Tibial artery (tissue), 4 donors: ENCODE data around the gene PRR20C.
"Not testable (repeated sequence)": the region's sequence is repeated elsewhere in the genome, so short reads cannot be mapped to it uniquely, and the experiment has no call there.

ENCODE experiments used
- DNase-seq, 2 donors: peaks; one replicate each; pipeline ENCODE4 v3.0.0-alpha.2; 2019
- H3K27ac ChIP-seq, 2 donors: fragments of 200-600 bp; sonication (generic) in 1 of 2; 1 replicate in 1 of 2; 2 replicates in 1 of 2; pipeline ENCODE4 v1.5.1; 2018 to 2019; ENCODE audit warnings: mild to moderate bottlenecking in 1 of 2
- H3K27me3 ChIP-seq, 2 donors: fragments of 200-600 bp; sonication (generic) in 1 of 2; one replicate each; pipeline versions ENCODE4 v1.5.1 to v1.6.0; 2016 to 2019
- H3K36me3 ChIP-seq, 3 donors: fragments of 200-600 bp; sonication (generic) in 2 of 3; one replicate each; pipeline ENCODE4 v1.5.1; 2016 to 2019; ENCODE audit warnings: mild to moderate bottlenecking in 2 of 3
- H3K4me1 ChIP-seq, 4 donors: fragments of 200-600 bp; sonication (generic) in 2 of 4; 1 replicate in 3 of 4; 2 replicates in 1 of 4; pipeline ENCODE4 v1.5.1; 2016 to 2019
- H3K4me3 ChIP-seq, 2 donors: fragments of 200-600 bp; sonication (generic) in 1 of 2; 1 replicate in 1 of 2; 2 replicates in 1 of 2; pipeline ENCODE4 v1.5.1; 2018 to 2019; ENCODE audit warnings: mild to moderate bottlenecking in 2 of 2
- H3K9me3 ChIP-seq, 3 donors: fragments of 200-600 bp; sonication (generic) in 1 of 3; one replicate each; pipeline ENCODE4 v1.5.1; 2016 to 2019
- intact Hi-C: fragments of 100-400 bp; cut with DNase I; formaldehyde crosslinking; loops from one replicate; pipeline ENCODE4 v1.15.0; 2023; ENCODE audit warnings: low total_unique reads
- TF ChIP-seq, protein P1 (sequence below), 2 experiments: fragments of 200-600 bp in 1 of 2; fragments of 450-650 bp in 1 of 2; IDR thresholded peaks; one replicate each; pipeline ENCODE4 v1.5.1; 2017 to 2019; ENCODE audit warnings: antibody characterized with exemption in 2 of 2, mild to moderate bottlenecking in 1 of 2, moderate library complexity in 1 of 2

PRR20C gene

GRCh38 chr13:57138988-57139387 lies 14.9 kb upstream of the PRR20C start:
- intact Hi-C loops: no loop called here
- Histone ChIP-seq H3K36me3 (no peaks in the 10 kb centered on the region), H3K27me3 (no peaks in the 10 kb centered on the region), H3K4me3 (no peak overlapping the region), H3K4me1 (no peaks in the 10 kb centered on the region), H3K9me3 (no peaks in the 10 kb centered on the region), H3K27ac (no peak overlapping the region)
- TF ChIP-seq, protein P1, sequence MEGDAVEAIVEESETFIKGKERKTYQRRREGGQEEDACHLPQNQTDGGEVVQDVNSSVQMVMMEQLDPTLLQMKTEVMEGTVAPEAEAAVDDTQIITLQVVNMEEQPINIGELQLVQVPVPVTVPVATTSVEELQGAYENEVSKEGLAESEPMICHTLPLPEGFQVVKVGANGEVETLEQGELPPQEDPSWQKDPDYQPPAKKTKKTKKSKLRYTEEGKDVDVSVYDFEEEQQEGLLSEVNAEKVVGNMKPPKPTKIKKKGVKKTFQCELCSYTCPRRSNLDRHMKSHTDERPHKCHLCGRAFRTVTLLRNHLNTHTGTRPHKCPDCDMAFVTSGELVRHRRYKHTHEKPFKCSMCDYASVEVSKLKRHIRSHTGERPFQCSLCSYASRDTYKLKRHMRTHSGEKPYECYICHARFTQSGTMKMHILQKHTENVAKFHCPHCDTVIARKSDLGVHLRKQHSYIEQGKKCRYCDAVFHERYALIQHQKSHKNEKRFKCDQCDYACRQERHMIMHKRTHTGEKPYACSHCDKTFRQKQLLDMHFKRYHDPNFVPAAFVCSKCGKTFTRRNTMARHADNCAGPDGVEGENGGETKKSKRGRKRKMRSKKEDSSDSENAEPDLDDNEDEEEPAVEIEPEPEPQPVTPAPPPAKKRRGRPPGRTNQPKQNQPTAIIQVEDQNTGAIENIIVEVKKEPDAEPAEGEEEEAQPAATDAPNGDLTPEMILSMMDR (IDR thresholded peaks at IDR 0.05): no peak
- no peak for DNase-seq

GRCh38 chr13:57139781-57140180 lies 14.1 kb upstream of the PRR20C start:
- H3K4me1 ChIP-seq, H3K4me3 ChIP-seq, H3K27ac ChIP-seq, H3K36me3 ChIP-seq, intact Hi-C loops, H3K27me3 ChIP-seq, DNase-seq, H3K9me3 ChIP-seq: not testable (repeated sequence)

DNA sequence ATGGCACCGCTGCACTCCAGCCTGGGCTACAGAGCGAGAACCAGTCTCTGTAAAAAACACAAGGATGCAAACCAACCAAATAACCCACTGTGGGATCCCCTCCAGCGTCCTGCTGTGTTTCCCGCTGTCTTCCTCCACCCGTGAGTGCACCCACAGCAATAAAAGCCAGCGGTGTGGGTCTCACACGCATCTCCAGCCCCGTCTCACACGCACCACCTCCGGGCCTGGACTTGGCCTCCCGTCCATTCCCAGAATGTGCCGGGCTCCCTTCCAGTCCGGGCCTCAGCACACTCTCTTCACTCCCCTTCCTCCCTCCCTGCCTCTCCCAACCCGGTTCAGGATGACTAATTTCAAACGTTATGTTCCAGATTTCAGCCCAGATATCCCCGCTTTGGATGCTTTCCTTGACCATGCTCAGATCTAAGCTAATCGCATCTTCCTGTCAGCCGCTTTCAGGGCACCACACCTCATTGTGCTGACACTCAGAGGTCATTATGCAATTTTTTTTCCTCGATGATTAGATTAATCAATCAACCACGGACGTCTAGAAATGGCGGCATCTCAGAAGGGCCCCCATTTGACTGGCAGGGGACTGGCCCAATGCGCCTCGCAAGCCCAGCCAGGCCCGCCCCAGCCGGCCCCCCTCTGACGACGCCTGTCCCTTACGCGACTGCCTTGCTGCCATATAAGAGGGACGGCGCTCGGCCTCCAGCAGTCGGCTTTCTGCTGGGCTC lies 13.5 kb upstream of the PRR20C start, which contains the start of gene PRR20A:
Gene PRR20A (plus strand): TSS at position 684 of the 734 bp plus-strand sequence. CDS start 387 bp downstream, outside the sequence.
- H3K4me1 ChIP-seq, H3K27me3 ChIP-seq, H3K36me3 ChIP-seq, H3K4me3 ChIP-seq, DNase-seq, intact Hi-C loops, H3K27ac ChIP-seq, H3K9me3 ChIP-seq: not testable (repeated sequence)

GRCh38 chr13:57147188-57147587 lies 6.7 kb upstream of the PRR20C start, which contains the start of gene PRR20B:
Gene PRR20B (plus strand): TSS chr13:57147488. CDS start chr13:57147875, 387 bp downstream.
- H3K27ac ChIP-seq, DNase-seq, intact Hi-C loops, H3K4me3 ChIP-seq, H3K27me3 ChIP-seq, H3K9me3 ChIP-seq, H3K36me3 ChIP-seq, H3K4me1 ChIP-seq: not testable (repeated sequence)

- H3K9me3 ChIP-seq, intact Hi-C loops: not testable (repeated sequence)
Observed at GRCh38 chr13:57148106-57148505, 5.8 kb upstream of the PRR20C start.

GRCh38 chr13:57160332-57160731 lies 6.5 kb downstream of the PRR20C start, which contains the start of gene PRR20D:
Gene PRR20D (plus strand): TSS chr13:57160632. CDS start chr13:57161019, 387 bp downstream.
- intact Hi-C loops, H3K27ac ChIP-seq, H3K9me3 ChIP-seq, DNase-seq, H3K4me3 ChIP-seq, H3K36me3 ChIP-seq, H3K27me3 ChIP-seq, H3K4me1 ChIP-seq: not testable (repeated sequence)

More at GRCh38 chr13:57148106-57148505, 5.8 kb upstream of the PRR20C start:
- not testable (repeated sequence) for H3K27ac ChIP-seq, H3K4me1 ChIP-seq, DNase-seq, H3K27me3 ChIP-seq, H3K4me3 ChIP-seq, H3K36me3 ChIP-seq

DNA sequence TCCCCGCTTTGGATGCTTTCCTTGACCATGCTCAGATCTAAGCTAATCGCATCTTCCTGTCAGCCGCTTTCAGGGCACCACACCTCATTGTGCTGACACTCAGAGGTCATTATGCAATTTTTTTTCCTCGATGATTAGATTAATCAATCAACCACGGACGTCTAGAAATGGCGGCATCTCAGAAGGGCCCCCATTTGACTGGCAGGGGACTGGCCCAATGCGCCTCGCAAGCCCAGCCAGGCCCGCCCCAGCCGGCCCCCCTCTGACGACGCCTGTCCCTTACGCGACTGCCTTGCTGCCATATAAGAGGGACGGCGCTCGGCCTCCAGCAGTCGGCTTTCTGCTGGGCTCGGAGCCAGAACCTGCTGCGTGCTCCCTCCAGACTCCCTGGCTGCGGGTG lies 13.0 kb downstream of the PRR20C start, which contains the start of gene PRR20E:
Gene PRR20E (plus strand): TSS at position 301 of the 400 bp plus-strand sequence. CDS start 387 bp downstream, outside the sequence.
- H3K4me1 ChIP-seq, H3K27me3 ChIP-seq, H3K36me3 ChIP-seq, H3K9me3 ChIP-seq, DNase-seq, H3K27ac ChIP-seq, H3K4me3 ChIP-seq, intact Hi-C loops: not testable (repeated sequence)

GRCh38 chr13:57191667-57192066 lies 37.8 kb downstream of the PRR20C start:
- intact Hi-C loops: no loop called here
- DNase-seq: no peak
- no peaks in the 10 kb centered on the region for H3K9me3 ChIP-seq
- TF ChIP-seq, protein P1 (IDR thresholded peaks at IDR 0.05): no peak
- H3K27ac ChIP-seq: no peak overlapping the region
- no peaks in the 10 kb centered on the region for H3K4me1 ChIP-seq
- H3K36me3 ChIP-seq: no peaks in the 10 kb centered on the region
- H3K4me3 ChIP-seq: no peak overlapping the region
- no peaks in the 10 kb centered on the region for H3K27me3 ChIP-seq
